SK-N-SH treated with all-trans-retinoic acid at 6 μM for 48 hours (cell line): ENCODE results near the gene SORL1-AS1.

Experiments
- ARNTL ChIP-seq: fragments of 450-650 bp; formaldehyde crosslinking; IDR thresholded peaks from 2 replicates; pipeline ENCODE4 v1.5.0; 2020; ENCODE audit warnings: low read depth, mild to moderate bottlenecking, moderate library complexity, borderline replicate concordance
- GLIS3 ChIP-seq: fragments of 250-450 bp; sonication (Bioruptor Pico); IDR thresholded peaks from 2 replicates; pipeline ENCODE4 v1.5.0; 2020; ENCODE audit warnings: mild to moderate bottlenecking, moderate library complexity
- SNAI2 ChIP-seq: fragments of 250-450 bp; sonication (Bioruptor Pico); IDR thresholded peaks from 2 replicates; pipeline ENCODE4 v1.5.0; 2020; ENCODE audit warnings: mild to moderate bottlenecking, moderate library complexity
- ZFP30 ChIP-seq: fragments of 450-650 bp; formaldehyde crosslinking; IDR thresholded peaks from 2 replicates; pipeline ENCODE4 v1.5.0; 2022; ENCODE audit warnings: mild to moderate bottlenecking, moderate library complexity
- TF ChIP-seq, protein P1 (sequence below): fragments of 250-450 bp; sonication (Bioruptor Pico); IDR thresholded peaks from 2 replicates; pipeline ENCODE4 v1.8.0; 2020; ENCODE audit warnings: mild to moderate bottlenecking, moderate library complexity, borderline replicate concordance
- TF ChIP-seq, protein P2 (sequence below): fragments of 250-450 bp; sonication (Bioruptor Pico); IDR thresholded peaks from 2 replicates; pipeline ENCODE4 v1.5.1; 2021; ENCODE audit warnings: mild to moderate bottlenecking, moderate library complexity
- TF ChIP-seq, protein P3 (sequence below): fragments of 250-450 bp; sonication (Bioruptor Pico); IDR thresholded peaks from 2 replicates; pipeline ENCODE4 v1.5.0; 2020; ENCODE audit warnings: mild to moderate bottlenecking, moderate library complexity
- TF ChIP-seq, protein P4 (sequence below): fragments of 250-450 bp; sonication (Bioruptor Pico); IDR thresholded peaks from 2 replicates; pipeline ENCODE4 v1.8.0; 2021; ENCODE audit warnings: low read depth, mild to moderate bottlenecking, moderate library complexity, borderline replicate concordance

DNA sequence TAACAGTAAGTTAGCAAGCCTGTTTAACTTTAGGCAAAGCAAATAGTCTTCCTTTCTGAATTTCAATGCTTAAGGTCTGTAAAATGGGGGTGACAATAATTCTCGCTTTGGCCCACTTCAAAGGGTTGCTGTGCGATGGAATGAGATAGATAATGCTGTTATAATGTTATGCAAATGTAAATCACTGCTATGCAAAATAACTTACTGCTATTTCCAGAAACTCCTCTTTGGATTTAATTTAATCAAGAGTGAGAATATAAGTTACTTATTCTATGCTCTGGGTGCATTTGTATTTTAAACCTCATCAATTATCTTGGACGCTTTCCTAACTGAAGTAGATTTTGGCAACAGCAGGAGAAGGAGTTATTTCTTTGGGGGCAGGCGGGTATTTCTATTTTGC lies 4.8 kb downstream of the SORL1-AS1 start:
- TF ChIP-seq, protein P1, sequence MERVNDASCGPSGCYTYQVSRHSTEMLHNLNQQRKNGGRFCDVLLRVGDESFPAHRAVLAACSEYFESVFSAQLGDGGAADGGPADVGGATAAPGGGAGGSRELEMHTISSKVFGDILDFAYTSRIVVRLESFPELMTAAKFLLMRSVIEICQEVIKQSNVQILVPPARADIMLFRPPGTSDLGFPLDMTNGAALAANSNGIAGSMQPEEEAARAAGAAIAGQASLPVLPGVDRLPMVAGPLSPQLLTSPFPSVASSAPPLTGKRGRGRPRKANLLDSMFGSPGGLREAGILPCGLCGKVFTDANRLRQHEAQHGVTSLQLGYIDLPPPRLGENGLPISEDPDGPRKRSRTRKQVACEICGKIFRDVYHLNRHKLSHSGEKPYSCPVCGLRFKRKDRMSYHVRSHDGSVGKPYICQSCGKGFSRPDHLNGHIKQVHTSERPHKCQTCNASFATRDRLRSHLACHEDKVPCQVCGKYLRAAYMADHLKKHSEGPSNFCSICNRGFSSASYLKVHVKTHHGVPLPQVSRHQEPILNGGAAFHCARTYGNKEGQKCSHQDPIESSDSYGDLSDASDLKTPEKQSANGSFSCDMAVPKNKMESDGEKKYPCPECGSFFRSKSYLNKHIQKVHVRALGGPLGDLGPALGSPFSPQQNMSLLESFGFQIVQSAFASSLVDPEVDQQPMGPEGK (CRISPR knock-in tag), result no peak
- TF ChIP-seq, protein P2, sequence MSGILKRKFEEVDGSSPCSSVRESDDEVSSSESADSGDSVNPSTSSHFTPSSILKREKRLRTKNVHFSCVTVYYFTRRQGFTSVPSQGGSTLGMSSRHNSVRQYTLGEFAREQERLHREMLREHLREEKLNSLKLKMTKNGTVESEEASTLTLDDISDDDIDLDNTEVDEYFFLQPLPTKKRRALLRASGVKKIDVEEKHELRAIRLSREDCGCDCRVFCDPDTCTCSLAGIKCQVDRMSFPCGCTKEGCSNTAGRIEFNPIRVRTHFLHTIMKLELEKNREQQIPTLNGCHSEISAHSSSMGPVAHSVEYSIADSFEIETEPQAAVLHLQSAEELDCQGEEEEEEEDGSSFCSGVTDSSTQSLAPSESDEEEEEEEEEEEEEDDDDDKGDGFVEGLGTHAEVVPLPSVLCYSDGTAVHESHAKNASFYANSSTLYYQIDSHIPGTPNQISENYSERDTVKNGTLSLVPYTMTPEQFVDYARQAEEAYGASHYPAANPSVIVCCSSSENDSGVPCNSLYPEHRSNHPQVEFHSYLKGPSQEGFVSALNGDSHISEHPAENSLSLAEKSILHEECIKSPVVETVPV (CRISPR knock-in tag), result no peak
- TF ChIP-seq, protein P3, sequence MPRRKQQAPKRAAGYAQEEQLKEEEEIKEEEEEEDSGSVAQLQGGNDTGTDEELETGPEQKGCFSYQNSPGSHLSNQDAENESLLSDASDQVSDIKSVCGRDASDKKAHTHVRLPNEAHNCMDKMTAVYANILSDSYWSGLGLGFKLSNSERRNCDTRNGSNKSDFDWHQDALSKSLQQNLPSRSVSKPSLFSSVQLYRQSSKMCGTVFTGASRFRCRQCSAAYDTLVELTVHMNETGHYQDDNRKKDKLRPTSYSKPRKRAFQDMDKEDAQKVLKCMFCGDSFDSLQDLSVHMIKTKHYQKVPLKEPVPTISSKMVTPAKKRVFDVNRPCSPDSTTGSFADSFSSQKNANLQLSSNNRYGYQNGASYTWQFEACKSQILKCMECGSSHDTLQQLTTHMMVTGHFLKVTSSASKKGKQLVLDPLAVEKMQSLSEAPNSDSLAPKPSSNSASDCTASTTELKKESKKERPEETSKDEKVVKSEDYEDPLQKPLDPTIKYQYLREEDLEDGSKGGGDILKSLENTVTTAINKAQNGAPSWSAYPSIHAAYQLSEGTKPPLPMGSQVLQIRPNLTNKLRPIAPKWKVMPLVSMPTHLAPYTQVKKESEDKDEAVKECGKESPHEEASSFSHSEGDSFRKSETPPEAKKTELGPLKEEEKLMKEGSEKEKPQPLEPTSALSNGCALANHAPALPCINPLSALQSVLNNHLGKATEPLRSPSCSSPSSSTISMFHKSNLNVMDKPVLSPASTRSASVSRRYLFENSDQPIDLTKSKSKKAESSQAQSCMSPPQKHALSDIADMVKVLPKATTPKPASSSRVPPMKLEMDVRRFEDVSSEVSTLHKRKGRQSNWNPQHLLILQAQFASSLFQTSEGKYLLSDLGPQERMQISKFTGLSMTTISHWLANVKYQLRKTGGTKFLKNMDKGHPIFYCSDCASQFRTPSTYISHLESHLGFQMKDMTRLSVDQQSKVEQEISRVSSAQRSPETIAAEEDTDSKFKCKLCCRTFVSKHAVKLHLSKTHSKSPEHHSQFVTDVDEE, result no peak
- no peak for TF ChIP-seq SNAI2
- TF ChIP-seq, protein P4, sequence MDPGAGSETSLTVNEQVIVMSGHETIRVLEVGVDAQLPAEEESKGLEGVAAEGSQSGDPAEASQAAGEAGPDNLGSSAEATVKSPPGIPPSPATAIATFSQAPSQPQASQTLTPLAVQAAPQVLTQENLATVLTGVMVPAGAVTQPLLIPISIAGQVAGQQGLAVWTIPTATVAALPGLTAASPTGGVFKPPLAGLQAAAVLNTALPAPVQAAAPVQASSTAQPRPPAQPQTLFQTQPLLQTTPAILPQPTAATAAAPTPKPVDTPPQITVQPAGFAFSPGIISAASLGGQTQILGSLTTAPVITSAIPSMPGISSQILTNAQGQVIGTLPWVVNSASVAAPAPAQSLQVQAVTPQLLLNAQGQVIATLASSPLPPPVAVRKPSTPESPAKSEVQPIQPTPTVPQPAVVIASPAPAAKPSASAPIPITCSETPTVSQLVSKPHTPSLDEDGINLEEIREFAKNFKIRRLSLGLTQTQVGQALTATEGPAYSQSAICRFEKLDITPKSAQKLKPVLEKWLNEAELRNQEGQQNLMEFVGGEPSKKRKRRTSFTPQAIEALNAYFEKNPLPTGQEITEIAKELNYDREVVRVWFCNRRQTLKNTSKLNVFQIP (CRISPR knock-in tag), result no peak
- TF ChIP-seq GLIS3, result no peak
- no peak for TF ChIP-seq ARNTL (CRISPR knock-in tag)
- no peak for TF ChIP-seq ZFP30 (CRISPR knock-in tag)
